NCI-H1436 treated with DMSO at 0.1 percent for 48 hours (cell line): ENCODE data around the gene CSAD.

ENCODE experiments used
- DNase-seq: peaks from one replicate; lab custom pipeline; 2025; lab: John Stamatoyannopoulos, UW

CSAD gene

DNA sequence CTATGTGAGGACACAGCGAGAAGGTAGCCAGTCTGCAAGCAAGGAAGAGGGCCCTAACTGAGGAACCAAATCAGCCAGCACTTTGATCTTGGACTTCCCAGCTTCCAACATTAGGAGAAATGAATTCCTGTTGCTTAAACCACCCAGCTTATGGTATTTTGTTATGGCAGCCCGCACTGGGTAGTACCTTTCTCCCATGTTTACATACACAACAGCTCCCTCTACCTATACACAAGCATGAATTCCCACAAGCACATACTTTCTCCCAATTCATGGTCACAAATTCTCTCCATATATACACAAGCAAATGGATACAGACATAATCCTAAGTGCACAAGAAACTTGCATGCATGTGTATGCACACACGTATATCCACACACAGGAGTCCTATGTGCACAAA is 19.0 kb upstream of the CSAD start:
- no peak for DNase-seq

DNA sequence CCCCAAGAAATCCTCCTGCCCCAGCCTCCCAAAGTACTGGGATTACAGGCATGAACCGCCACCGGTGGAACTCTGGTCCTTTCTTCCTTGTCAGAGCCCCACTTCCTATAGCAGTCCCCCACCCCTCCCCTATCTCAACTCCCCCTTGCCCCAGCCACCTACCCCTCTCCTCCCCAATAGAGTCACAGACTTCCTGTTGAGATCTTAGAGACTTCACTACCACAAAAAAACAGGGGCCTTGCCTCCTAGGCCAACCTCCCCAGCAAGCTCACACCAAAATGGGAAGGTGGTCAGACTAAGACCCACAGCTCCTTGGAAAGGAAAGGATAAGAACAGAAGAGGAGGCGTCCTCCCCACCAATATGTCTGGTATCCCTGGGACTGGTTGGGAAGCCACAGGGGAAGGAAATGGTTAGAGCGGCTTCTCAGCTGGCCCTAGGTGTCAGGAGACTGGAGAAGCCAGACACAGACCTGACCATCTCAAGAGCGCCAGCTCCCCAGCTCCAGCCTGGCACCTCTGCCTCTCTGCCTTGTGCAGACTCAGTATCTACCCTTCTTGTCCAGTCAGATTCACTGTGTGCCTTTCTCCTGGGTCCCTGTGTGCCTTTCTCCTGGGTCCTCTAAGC is 17.9 kb upstream of the CSAD start:
- DNase-seq: no peak

DNA sequence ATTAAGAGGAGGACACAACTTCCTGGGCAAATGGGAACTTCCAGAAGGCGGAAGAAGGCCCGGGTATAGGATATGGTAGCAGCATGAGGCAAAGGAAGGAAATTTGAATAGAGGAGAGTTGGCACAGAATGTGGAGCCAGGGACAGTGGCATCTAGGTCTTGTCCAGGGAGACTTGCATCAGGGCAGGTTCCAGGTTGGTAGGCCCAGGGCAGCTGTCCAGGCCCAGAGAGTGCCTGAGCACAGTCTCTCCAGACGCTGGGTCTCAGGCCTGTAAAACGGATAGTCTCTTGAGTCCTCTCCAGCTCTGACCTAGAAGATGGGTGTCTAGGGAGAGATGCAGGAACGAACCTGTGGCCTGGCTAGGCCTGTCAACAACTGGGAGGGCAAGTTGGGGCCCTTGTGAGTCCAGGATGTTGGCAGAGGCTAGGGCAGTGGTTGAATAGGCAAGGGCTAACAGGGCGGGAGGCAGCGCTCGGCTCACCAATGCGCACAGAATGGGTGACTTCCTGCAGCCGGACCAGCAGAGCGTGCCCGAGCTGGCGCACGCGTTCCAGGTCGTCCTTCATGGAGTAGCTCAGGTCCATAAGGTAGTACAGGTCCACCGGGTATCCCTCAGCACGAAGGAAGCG is 16.4 kb upstream of the CSAD start:
- no peak for DNase-seq

DNA sequence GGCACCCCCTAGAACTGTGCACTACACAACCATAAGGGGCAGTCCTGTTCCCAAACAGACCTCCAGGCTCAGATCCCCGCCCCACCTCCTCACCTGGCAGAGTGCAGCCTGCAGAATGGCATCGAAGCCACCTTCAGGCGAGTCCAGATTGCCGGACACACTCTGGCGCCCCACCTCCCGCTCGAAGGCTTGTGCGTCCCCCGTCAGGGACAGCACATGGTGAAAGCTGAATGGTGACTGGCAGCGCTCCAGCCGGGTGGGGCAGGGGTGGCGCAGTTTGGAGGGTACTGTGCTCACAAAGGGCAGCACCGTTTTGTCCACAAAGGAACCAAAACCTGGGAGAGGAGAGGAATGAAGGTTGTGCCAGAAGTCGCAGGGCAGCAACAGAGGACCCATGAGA is 15.8 kb upstream of the CSAD start:
- DNase-seq: no peak

DNA sequence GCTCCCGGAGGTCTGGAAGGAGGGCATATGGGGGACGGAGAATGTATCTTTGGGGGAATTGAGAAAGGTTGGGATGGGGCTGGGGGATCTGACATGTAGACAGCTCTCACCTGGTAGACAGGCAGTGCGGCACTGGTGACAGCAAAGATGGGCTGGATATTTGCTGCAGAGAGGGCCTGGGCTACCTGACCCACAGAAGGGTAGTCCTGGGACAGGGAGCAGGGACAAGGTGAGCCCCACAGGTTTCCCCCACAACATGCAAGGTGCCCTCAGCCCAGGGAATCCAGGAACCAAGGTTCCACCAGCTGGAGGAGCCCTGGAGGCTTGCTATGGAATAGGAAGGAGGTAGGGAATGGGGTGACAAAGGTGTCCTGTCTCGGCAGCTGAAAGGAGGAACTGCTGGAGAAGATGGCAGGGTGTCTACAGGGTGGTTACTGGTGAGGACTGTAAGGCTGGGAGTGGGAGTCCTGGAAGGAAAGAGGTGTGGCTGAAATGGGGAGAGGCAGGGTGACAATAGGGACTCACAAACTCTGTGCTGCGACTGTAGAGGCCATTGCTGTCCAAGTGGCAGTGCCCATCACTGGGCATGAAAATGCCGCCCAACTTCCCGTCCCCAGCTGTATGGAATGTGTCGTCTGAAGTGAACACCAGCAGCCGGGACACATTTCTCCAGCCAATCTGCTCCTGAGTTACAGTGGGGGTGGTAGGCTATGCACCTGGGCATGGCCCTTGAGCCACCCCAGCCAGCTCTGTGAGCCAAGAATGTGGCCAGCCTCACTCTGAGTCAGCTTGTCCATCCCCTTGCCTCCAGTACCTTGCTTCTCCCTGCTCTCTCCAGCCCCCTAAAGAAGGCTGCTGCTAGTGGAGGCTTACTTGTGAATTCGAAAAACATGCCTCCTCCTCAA is 15.0 kb upstream of the CSAD start:
- DNase-seq: no peak

DNA sequence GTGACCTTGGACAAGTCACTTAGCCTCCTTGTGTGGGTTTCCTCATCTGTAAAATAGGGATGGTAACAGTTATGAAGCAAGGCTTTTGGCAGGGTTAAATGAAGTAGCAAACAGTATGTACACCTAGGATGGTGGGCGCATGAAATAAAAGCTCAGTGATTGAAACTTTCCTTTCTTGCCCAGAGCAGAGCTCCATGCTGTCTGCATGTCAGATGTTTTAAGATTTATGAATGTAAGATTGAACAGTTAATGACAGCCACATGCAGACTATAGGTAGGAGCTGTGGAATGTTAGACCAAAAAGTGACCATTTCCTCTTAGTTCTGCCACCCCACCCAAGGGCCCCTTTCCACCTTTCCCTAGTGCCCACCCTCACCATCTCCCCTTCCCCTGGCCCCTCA is 14.2 kb upstream of the CSAD start:
- no peak for DNase-seq

DNA sequence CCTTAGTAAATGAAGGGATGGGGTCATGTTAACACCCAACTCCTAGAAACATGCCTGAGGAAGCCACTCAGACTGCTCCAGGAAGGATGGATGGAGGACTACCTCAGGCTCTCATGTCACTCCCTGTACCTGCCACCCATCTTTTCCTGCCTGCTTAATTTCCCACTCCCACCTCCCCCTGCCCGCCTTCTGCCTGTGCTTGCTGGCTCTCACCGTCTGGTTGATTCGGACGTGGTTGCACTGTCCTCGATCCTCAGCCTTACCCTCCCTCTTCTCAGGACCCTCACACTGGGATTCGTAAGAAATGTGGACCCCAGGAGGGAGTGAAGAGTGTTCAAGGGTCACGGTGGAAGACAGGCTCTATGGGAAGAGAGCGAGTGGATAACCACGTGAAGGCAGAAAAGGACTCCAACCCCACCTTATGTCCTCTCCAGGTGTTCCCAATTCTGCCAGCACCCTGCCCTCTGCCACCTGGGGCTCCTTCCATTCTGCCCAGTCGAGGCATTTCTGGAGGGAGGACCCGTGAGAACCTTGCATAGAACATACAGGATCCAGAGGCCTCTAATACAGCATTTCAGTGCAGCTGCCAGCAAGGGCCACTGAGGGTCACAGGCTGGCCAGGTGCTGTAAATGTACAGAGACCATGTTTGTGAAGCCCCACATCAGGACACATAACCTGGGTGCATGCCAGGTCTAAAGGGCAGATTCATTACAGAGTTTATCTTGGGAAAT is 13.4 kb upstream of the CSAD start:
- no peak for DNase-seq

DNA sequence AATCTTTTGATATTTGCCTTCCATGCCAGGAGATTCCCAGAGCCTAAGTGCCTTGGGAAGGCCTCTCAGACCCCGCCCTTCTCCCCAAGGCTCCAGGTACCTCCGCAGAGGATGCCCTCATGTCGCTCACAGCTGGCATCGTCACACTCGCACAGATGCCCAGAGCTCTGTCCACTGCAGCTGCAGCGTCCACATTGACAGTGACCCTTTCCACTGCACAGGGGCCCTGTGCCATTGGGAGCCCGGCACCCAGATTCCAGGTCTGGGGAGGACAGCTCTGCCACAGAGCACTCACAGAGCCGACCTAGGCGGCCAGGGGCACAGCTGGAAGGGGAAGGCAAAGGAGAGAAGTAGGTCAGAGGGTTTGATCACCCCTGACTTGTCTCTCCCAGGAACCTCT is 12.3 kb upstream of the CSAD start:
- DNase-seq: no peak

DNA sequence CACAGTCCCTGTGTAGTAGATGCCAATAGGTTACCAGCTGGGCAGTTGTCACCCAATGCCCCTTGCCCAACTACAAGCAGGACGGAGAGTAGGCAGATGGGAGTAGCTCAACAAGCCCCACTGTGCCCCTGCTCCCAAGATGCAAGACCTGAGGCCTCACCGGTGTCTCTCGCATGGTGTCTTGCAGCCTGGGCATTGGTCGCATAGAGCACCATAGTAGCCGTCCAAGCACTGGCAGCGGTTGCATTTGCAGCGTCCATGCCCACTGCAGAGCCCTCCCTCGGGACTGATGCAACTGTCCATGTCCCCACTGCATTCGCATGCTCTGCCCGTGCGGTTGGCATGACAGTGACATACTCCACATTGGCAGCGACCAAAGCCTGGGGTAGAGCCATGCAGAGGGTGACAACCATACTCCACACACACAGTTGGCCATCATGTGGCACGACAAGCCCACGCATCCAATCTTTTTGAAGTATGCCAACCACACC is 11.9 kb upstream of the CSAD start:
- no peak for DNase-seq

DNA sequence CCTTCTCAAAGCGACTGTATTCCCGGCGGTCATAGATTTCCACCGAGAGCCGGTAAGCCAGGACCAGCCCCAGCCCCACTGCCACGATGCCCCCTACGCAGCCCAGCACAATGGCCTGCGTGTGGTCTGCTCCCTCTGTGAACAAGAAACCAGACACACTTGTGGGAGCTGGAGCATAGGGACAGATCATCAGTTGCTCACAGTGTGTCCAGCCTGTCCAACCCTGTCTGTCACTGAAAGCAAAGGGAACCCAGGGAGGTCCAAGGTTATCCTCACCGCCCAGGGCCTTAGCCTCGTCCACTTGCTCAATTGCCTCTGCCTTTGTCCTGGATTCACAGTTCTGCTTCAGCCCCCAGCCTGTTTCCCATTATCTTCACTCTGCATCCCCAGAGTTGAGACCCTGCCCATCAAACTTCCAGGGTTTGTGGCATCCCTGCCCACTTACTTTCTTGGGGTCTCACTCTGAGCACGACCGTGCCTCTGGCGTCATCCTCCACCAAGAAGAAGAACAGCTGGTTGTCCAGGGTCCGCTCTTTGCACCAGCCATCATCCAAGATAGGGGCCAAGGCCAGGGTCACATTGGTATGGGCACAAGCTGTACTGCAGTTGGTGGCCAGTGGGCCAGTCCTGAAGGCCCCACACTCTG is 11.3 kb upstream of the CSAD start:
- no peak for DNase-seq

DNA sequence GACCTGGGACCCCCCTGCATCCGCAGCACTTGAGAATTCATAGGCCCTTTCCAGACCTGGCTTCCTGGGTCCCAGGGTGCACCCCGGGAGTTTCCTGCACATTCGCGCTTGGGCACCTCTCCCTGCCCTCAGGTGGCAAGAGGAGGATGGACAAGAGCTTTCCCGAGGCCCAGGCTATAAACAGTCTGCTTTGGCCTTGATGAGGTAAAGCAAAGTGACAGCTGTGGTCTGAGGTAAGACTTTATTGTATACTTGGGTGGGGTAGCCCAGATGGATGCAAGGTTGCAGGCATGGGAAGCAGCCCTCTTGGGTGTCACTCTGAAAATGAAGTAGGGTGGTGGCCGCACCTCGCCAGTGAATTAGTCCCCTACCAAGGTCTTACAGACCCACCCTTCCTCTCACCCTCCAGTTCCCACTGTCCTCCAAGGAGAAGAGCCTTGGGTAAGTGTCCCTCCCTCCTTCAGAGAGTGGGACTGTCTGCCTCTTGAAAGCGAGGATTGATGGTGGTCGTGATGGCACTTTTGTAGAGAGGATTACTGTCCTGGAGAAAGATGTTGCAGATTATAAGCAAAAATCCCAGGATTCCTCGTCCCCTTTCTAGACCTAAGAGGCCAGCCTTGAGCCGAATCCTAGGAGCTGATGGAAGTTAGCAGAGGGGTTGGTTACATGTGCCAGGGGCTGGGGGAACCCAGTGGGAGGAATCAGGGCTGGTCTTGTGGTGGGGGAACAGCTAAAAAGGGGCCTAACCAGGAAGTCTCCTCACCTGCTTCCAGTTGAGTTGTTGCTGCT is 10.6 kb upstream of the CSAD start:
- no peak for DNase-seq

DNA sequence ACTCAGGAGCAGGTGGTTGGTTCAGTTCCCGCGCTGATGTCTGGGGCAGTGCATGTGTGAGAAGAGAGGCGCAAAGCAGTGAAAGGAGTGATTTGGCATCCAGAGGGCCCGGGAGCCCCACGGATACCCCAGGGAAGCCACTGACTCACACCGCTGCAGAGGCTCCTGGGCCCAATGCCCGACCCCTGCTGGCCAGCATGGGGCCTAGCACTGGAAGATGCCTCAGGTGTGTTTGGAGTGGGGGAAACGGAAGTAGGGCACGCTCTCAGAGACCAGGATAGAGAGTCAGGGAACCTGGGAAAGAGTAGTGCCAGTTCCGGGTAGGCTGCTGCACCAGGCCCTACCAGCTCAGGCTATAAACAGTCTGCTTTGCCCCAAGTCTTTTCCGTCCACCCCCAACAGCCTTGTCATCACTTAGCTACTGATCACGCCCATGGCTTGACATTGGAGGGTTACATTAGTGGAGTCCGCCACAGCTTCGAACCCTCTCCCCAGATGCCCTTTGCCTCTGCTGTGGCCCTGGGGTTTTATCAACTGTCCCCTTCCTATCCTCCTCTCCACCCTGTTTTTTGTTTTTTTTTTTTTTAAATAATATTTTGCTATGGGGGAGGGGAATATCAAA is 9.5 kb upstream of the CSAD start:
- DNase-seq: no peak

DNA sequence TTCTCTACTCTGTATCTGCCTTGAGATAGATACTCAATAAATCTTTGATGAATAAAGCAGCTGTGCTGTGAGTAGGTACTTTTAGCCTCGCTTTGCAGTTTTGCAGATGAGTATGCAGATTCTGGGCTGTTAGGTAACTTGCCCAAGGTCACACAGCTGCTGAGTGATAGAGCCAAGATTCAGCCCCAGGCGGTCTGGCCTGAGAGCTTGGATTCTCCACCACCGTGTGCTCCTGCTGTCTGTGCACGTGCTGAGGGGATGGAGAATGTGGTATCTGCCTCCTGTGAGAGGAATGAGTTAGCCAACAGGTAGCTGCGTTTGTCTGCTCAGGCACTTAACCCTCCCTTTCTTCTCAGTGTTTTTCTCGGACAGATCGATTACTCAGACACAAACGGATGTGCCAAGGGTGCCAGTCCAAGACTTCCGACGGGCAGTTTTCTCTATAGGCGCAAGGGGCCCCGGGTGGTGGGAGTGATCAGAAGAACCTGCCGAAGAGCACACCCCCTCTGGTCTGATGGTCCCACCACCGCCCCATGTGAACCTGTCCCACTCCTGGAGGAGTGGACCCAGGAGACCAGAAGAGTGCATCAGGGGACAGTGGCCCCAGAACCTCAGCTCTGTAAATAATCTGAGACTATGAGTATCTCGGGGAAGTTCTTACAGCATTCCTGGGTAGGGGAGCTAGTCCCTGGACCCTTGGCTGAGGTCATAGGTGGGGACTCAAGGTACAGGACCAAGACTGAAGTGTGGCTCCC is 6.6 kb upstream of the CSAD start:
- no peak for DNase-seq

DNA sequence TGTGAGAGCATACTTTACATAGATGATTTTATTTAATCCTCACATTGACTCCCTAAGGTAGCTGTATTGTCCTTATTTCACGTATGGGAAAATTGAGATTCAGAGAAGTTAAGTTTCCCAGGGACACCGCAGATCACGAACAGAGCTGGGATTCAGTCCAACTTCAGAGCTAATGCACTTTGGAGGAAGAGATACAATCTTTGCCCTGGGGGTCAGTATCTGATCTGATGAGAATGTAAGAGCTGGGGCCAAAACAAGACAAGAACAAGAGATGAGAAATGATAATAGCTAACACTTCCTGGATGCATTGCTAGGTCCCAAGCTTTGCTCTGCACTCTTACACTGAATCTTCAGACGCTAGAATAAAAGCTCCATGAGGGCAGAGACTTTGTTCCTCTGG is 6.0 kb upstream of the CSAD start:
- no peak for DNase-seq

DNA sequence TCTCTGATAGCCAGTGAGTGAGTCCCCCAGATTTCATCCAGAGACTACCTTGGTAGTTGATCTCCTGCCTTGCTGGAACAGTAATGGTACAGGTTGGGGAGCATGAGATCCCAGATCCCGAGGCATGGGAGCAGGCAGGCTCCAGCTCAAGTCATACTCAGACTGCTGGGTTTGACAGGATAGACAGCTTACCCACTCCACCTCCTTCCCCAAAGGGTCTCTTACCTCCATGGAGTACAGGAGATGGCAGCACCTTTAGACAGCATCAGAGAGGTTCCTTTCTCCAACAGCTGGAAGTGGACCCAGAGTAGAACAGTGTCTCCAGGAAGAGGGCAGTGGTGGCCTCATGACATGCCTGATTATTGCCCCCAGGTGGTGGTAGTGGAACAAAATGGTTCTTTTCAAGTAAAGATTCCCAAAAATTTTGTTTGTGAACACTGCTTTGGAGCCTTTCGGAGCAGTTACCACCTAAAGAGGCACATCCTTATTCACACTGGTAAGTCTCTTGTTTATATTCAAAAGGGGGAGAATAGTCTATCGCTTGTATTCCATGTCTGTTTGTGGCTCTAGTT is 4.9 kb upstream of the CSAD start:
- DNase-seq: no peak

DNA sequence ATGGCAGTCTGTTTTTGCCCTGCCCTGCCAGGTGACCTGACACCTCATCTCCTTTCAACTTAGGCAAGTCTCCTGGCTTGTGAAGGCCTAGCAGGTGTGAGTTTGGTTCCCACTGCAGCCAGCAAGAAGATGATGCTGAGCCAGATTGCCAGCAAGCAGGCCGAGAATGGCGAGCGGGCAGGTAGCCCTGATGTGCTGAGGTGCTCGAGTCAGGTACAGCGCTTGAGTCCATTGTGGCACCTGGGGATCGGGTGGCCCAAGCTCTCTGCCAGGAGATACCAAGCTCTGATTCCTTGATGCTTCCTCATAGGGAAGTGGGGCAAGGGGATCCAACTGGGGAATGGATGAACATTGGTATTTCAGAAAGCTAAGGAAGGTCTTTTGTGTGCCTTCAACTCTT is 4.1 kb upstream of the CSAD start:
- no peak for DNase-seq

DNA sequence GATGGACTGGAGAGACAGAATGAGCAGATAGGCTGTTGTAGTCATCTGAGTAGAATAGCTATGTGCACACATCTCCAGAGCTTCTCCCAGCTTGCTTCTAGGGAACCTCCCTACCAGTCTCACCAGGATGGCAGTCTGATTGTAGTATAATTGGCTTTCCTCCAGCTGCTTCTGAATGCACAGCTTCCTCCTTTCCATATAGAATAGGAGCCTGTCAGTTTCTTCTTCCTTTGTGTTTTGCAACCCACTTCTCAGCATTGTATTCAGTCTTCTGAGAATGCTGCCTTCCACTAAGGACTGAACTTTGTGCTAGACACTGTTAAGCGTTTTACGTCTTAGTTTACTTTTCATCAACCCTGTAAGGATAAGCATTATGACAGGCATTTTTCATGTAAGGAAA is 2.2 kb upstream of the CSAD start:
- DNase-seq: no peak

DNA sequence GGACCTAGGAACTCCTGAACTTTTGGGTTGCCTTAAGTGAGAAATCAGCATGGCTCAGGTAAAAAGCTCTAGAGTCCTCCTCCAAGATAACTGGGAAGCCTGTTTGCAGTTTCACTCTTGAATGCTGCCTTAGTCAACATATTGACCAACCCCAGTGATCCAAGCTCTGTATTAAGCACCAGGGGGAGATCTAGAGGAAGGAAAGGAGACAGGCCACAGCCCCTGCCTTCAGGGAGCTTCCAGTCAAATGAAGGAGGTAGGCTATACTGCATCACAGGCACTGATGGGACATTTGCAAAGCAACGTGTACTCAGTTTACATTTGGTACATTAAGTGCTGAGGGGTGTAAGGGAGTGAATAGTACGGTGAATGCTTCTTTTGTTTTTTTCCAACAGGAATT is 1.2 kb upstream of the CSAD start:
- DNase-seq: no peak

DNA sequence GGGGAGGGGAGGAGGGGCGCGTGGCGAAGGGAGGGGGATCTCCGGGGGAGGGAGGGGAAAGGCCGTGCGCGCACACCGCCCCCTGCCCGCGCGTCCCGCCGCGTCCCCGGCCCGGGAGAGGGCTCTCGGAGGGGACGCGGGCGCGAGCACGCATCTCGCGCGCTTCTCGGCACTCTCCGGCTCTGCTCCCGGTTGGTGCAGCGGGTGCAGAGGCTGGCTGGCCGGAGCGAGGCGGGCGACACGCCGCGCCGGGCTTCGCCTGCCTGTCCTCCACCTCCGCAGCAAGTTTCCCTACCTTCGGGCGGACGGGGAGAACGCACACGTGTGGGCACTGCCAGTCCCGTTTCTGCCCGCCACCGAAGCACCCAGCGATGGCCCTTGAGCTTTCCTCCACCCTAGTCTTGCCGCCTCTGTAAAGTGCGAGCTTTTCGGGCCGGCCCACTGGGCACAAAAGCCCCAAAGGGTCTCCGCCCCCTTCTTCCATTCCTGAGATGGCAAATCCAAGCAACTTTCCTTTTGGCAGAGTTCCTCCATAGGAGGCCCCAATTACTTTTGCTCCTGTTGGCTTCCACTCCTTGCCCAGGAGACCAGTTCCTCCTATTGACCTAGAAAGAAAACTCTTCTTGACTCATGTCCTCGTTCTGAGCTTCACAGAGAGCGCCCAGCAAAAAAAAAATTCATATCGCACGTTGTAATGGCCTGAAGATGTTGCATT is 363 bp upstream of the CSAD start:
- no peak for DNase-seq
